Calu3 (cell line): ENCODE measurements around the gene PRDX3. TPM values are rescaled to one million over a fixed set of nuclear protein-coding genes. Genes with fewer than 3 reads are reported as not detected.

Source experiments
- BruUV-seq: library from RNA; stranded (reverse); fragments of 400-500 nt; replicated peaks from 2 replicates; lab custom pipeline; 2021; lab: Mats Ljungman, UMichigan
- CTCF ChIA-PET: fragments of 300-600 bp; sonication (Branson Sonifier 250); formaldehyde crosslinking; loops from one replicate; lab custom pipeline; 2022; ENCODE audit warnings: antibody characterized with exemption; lab: Charles Lee
- DNase-seq: peaks from one replicate; pipeline ENCODE4 v3.0.0; 2022
- H3K27ac Mint-ChIP-seq: one replicate; pipeline ENCODE4 v1.8.0; 2022; ENCODE audit warnings: mixed read lengths; ENCODE audit not compliant: unreplicated experiment
- H3K27me3 Mint-ChIP-seq: one replicate; pipeline ENCODE4 v1.8.0; 2022; ENCODE audit warnings: mixed read lengths; ENCODE audit not compliant: unreplicated experiment
- H3K36me3 Mint-ChIP-seq: one replicate; pipeline ENCODE4 v1.8.0; 2022; ENCODE audit warnings: mild to moderate bottlenecking, moderate library complexity, mixed read lengths; ENCODE audit not compliant: insufficient read depth, unreplicated experiment
- H3K4me1 Mint-ChIP-seq: one replicate; pipeline ENCODE4 v1.8.0; 2022; ENCODE audit warnings: mild to moderate bottlenecking, low read depth, mixed read lengths; ENCODE audit not compliant: unreplicated experiment
- H3K4me3 Mint-ChIP-seq: one replicate; pipeline ENCODE4 v1.8.0; 2022; ENCODE audit warnings: mild to moderate bottlenecking, low read depth, moderate library complexity, mixed read lengths; ENCODE audit not compliant: unreplicated experiment
- H3K9me3 Mint-ChIP-seq: one replicate; pipeline ENCODE4 v1.8.0; 2022; ENCODE audit warnings: low read depth, mixed read lengths; ENCODE audit not compliant: unreplicated experiment
- CTCF ChIP-seq: fragments of 200-600 bp; IDR thresholded peaks from one replicate; pipeline ENCODE4 v1.8.0; 2022; ENCODE audit warnings: antibody characterized with exemption; ENCODE audit not compliant: unreplicated experiment
- intact Hi-C: fragments of 100-400 bp; cut with micrococcal nuclease; formaldehyde crosslinking; loops from one replicate; pipeline ENCODE4 v1.10.0; 2022; ENCODE audit not compliant: unreplicated experiment
- total RNA-seq: library from RNA; stranded (reverse); gene quantifications from 2 replicates; pipeline ENCODE4 v1.2.3, GENCODE V29; 2022

The PRDX3 gene
- total RNA-seq, 1 experiment from 2014 or later: 114 TPM

DNA sequence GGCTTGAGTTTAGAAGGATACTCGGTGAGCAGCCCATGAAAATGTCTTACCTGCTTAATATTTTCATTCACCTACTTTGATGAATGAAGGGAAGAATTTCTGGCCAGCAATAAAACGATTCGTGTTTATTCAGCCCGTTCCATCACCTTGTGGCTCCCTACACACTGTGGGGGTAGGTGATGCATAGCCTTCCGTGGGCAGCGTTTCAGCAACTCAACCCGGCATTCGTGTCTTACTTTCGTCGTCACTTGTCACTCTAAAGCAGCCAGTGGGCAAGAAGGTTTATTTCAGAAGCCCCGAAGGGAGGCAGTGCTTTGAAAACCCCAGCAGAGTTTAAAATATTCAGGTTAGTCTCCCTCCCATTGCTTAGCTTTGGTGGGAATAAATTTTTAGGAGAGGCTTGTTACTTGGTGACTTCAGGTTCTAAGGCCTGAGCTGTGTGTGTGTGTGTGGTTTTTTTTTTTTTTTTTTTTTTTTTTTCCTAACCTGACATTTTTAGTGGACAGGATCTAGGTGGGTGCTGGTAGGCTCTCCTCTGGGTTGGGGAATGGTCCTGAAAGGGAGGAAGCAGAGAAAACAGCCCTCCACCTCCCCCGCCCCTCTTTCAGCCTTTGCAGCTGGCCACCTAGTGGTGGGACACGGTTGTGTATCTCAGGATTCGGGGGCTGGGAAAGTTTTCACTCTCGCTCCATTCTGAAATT, 30.6 kb upstream of the PRDX3 start:
- intact Hi-C loops: loop anchor here (10.0 kb wide), 1 partner anchor 66 kb away; no protein-coding TSS in a partner anchor
- Mint-ChIP-seq H3K9me3 (no peaks in the 10 kb centered on the region), H3K27me3 (peaks cover 8% of the 10 kb centered on the region), H3K27ac (no peak overlapping the region), H3K36me3 (peaks cover 26% of the 10 kb centered on the region), H3K4me1 (peaks cover 19% of the 10 kb centered on the region), H3K4me3 (peak overlapping the region; percentile 83)
- peak; percentile 71 for TF ChIP-seq CTCF
- peak; percentile 57 for DNase-seq
- CTCF ChIA-PET: interaction anchor here (0.5 to 1.4 kb wide), 6 partner anchors 10 to 281 kb away, joined by 3 to 7 read pairs (median 4); no protein-coding TSS in a partner anchor
- BruUV-seq: TSS peak; percentile 33

DNA sequence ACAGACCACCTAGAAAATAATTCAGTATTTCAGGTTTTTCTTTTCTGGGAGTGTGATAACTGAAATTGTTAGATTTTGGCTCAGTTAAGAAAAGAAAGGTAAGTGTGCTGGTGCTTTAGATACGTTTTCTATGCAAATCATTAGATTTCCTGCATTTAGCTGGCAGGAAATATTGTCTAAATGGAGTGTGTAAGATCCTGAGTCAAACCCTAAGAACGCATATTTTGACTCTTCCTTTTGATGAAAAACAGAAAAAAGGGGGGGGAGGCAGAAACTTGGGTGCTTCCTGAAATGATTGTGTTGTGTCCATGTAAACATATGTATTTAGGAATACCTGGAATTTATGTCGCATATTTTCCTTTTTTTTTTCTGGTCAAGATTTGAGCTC, 29.9 kb upstream of the PRDX3 start:
- intact Hi-C loops: loop anchor here (10.0 kb wide), 1 partner anchor 66 kb away; no protein-coding TSS in a partner anchor
- Mint-ChIP-seq H3K27me3 (peaks cover 8% of the 10 kb centered on the region), H3K27ac (no peak overlapping the region), H3K4me3 (peak overlapping the region; percentile 83), H3K4me1 (peaks cover 19% of the 10 kb centered on the region), H3K9me3 (no peaks in the 10 kb centered on the region), H3K36me3 (peaks cover 26% of the 10 kb centered on the region)
- no TSS peak for BruUV-seq
- CTCF ChIA-PET: interaction anchor here (0.5 to 0.6 kb wide), 3 partner anchors 71 to 337 kb away, joined by 3 to 7 read pairs (median 3); no protein-coding TSS in a partner anchor
- no peak for TF ChIP-seq CTCF
- DNase-seq: no peak

DNA sequence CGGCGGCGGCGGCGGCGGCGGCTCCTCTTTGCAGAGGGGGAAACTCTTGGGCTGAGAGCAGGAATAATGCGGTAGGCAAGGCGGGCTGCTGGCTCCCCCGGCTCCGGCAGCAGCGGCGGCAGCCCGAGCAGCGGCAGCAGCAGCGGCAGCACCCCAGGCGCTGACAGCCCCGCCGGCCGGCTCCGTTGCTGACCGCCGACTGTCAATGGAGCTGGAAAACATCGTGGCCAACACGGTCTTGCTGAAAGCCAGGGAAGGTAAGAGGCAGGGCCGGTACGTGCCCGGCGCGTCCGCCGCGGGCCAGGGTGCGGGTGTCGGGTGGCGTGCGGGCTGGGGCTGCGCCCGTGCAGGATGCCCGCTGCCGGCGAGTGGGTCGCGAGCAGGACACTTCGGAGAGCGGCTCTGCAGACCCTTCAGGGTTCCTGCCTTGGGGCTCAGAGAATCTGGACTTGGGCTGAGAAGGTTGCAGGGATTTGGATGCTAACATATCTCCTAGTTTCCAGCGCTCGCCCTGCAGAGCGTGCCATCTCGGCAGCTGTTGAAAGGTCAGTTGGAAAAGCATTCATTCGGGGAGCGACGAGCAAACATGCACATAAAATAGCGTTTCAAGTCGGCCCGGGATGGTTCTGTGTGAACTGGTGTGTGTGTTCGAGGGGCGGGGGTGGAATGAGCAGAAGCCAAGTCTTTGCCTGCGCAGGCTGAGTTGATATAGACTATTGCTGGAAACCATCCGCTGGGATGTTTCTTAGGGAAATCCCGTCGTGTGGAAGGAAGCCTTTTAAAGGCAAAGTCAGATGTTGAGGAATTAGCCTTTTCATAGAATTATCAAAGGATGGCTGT, 29.3 kb upstream of the PRDX3 start:
- Mint-ChIP-seq H3K4me1 (peaks cover 19% of the 10 kb centered on the region), H3K4me3 (peak overlapping the region; percentile 83), H3K27ac (no peak overlapping the region), H3K9me3 (no peaks in the 10 kb centered on the region), H3K27me3 (peaks cover 8% of the 10 kb centered on the region), H3K36me3 (peaks cover 26% of the 10 kb centered on the region)
- intact Hi-C loops: loop anchor here (10.0 kb wide), 1 partner anchor 67 kb away; no protein-coding TSS in a partner anchor
- BruUV-seq: no TSS peak
- CTCF ChIA-PET: interaction anchor here (0.5 to 2.0 kb wide), 6 partner anchors 11 to 337 kb away, joined by 3 to 7 read pairs (median 4); no protein-coding TSS in a partner anchor
- peak; percentile 15 for DNase-seq
- TF ChIP-seq CTCF: no peak

- H3K4me3 Mint-ChIP-seq: peak within 1 kb of the TSS; percentile 83
- peak; percentile 89 for DNase-seq
These were observed 28.7 kb upstream of the PRDX3 start, which contains the start of gene GRK5 for GRCh38 chr10:119207366-119207666. TSS of gene GRK5 (plus strand) at chr10:119207571. CDS start at chr10:119207918, 347 bp downstream.

More at GRCh38 chr10:119207366-119207666, 28.7 kb upstream of the PRDX3 start, which contains the start of gene GRK5:
- peak within 1 kb of the TSS; percentile 98 for H3K27ac Mint-ChIP-seq
- no TSS peak for BruUV-seq
- intact Hi-C loops: loop anchor here (10.0 kb wide), 1 partner anchor 67 kb away; no protein-coding TSS in a partner anchor
- H3K4me1 Mint-ChIP-seq: peaks cover 19% of the 10 kb centered on the region
- CTCF ChIA-PET: interaction anchor here (0.6 to 2.0 kb wide), 4 partner anchors 23 to 282 kb away, joined by 3 to 7 read pairs (median 6); no protein-coding TSS in a partner anchor
- peaks cover 26% of the 10 kb centered on the region for H3K36me3 Mint-ChIP-seq
- peaks cover 8% of the 10 kb centered on the region for H3K27me3 Mint-ChIP-seq
- TF ChIP-seq CTCF: no peak
- H3K9me3 Mint-ChIP-seq: no peaks in the 10 kb centered on the region
